ENCODE measurements around the gene PCDHGB1.
"Not testable (repeated sequence)": the region's sequence is repeated elsewhere in the genome, so short reads cannot be mapped to it uniquely, and the experiment has no call there.

Gene PCDHGB1

GRCh38 chr5:141387557-141388311 lies 37.8 kb downstream of the PCDHGB1 start, which contains the start of gene PCDHGB4:
Gene PCDHGB4, plus strand, starts transcription at chr5:141387698. Its CDS starts 187 bp downstream, at chr5:141387885.
- Histone ChIP-seq H3K4me3 (ENCODE audit: low read length in 2 of 2) (peak within 1 kb of the TSS; percentile 29 to 38), H3K9me3 (ENCODE audit: control insufficient read depth in 2 of 2, low read length in 2 of 2) (peaks cover 52 to 77% of the 10 kb centered on the region in 2 donors)
- not testable (repeated sequence) for H3K36me3 ChIP-seq (ENCODE audit: control insufficient read depth in 2 of 2, insufficient read depth in 2 of 2, low read length in 2 of 2); H3K27me3 ChIP-seq (ENCODE audit: control insufficient read depth in 1 of 2, insufficient read depth in 2 of 2, low read length in 2 of 2); H3K9ac ChIP-seq (ENCODE audit: low read length in 2 of 2); H3K27ac ChIP-seq (ENCODE audit: low read length); H3K4me1 ChIP-seq (ENCODE audit: control insufficient read depth, insufficient read depth, low read length)

- H3K9me3 ChIP-seq (ENCODE audit: control insufficient read depth in 2 of 2, low read length in 2 of 2) = peaks cover 52 to 77% of the 10 kb centered on the region in 2 donors
- peaks cover 0 to 3% of the 10 kb centered on the region in 2 donors for H3K27me3 ChIP-seq (ENCODE audit: control insufficient read depth in 1 of 2, insufficient read depth in 2 of 2, low read length in 2 of 2)
- no peaks in the 10 kb centered on the region for H3K4me1 ChIP-seq (ENCODE audit: control insufficient read depth, insufficient read depth, low read length)
- no peak overlapping the region for H3K27ac ChIP-seq (ENCODE audit: low read length)
- peak overlapping the region in 1 of 2 donors; percentile 38 for H3K4me3 ChIP-seq (ENCODE audit: low read length in 2 of 2)
- H3K36me3 ChIP-seq (ENCODE audit: control insufficient read depth in 2 of 2, insufficient read depth in 2 of 2, low read length in 2 of 2) = peaks cover 0 to 3% of the 10 kb centered on the region in 2 donors
- no peak overlapping the region for H3K9ac ChIP-seq (ENCODE audit: low read length in 2 of 2)
Observed at GRCh38 chr5:141388661-141389060, 38.8 kb downstream of the PCDHGB1 start.

GRCh38 chr5:141389153-141390042 lies 39.5 kb downstream of the PCDHGB1 start:
- H3K9ac ChIP-seq (ENCODE audit: low read length in 2 of 2) = no peak overlapping the region
- peaks cover 0 to 3% of the 10 kb centered on the region in 2 donors for H3K36me3 ChIP-seq (ENCODE audit: control insufficient read depth in 2 of 2, insufficient read depth in 2 of 2, low read length in 2 of 2)
- no peak overlapping the region for H3K27ac ChIP-seq (ENCODE audit: low read length)
- H3K27me3 ChIP-seq (ENCODE audit: control insufficient read depth in 1 of 2, insufficient read depth in 2 of 2, low read length in 2 of 2) = peaks cover 0 to 3% of the 10 kb centered on the region in 2 donors
- peaks cover 49 to 75% of the 10 kb centered on the region in 2 donors for H3K9me3 ChIP-seq (ENCODE audit: control insufficient read depth in 2 of 2, low read length in 2 of 2)
- H3K4me1 ChIP-seq (ENCODE audit: control insufficient read depth, insufficient read depth, low read length) = no peaks in the 10 kb centered on the region
- H3K4me3 ChIP-seq (ENCODE audit: low read length in 2 of 2) = peak overlapping the region; percentile 29 to 38

- Histone ChIP-seq H3K4me3 (ENCODE audit: low read length in 2 of 2) (peak within 1 kb of the TSS; percentile 15 to 37), H3K4me1 (ENCODE audit: control insufficient read depth, insufficient read depth, low read length) (no peaks in the 10 kb centered on the region), H3K9me3 (ENCODE audit: control insufficient read depth in 2 of 2, low read length in 2 of 2) (peaks cover 37 to 75% of the 10 kb centered on the region in 2 donors), H3K27me3 (ENCODE audit: control insufficient read depth in 1 of 2, insufficient read depth in 2 of 2, low read length in 2 of 2) (peaks cover 0 to 3% of the 10 kb centered on the region in 2 donors), H3K27ac (ENCODE audit: low read length) (no peak within 1 kb of the TSS), H3K36me3 (ENCODE audit: control insufficient read depth in 2 of 2, insufficient read depth in 2 of 2, low read length in 2 of 2) (peaks cover 2 to 3% of the 10 kb centered on the region in 2 donors), H3K9ac (ENCODE audit: low read length in 2 of 2) (no peak within 1 kb of the TSS)
Observed at GRCh38 chr5:141392429-141393198, 42.7 kb downstream of the PCDHGB1 start, which contains the start of gene PCDHGA8. Gene PCDHGA8, plus strand, starts transcription at chr5:141392633. Its CDS starts 181 bp downstream, at chr5:141392814.

GRCh38 chr5:141393267-141393666 lies 43.4 kb downstream of the PCDHGB1 start:
- Histone ChIP-seq H3K4me1 (ENCODE audit: control insufficient read depth, insufficient read depth, low read length) (no peaks in the 10 kb centered on the region), H3K9me3 (ENCODE audit: control insufficient read depth in 2 of 2, low read length in 2 of 2) (peaks cover 35 to 76% of the 10 kb centered on the region in 2 donors), H3K27ac (ENCODE audit: low read length) (no peak overlapping the region), H3K9ac (ENCODE audit: low read length in 2 of 2) (no peak overlapping the region), H3K27me3 (ENCODE audit: control insufficient read depth in 1 of 2, insufficient read depth in 2 of 2, low read length in 2 of 2) (peaks cover 0 to 3% of the 10 kb centered on the region in 2 donors), H3K36me3 (ENCODE audit: control insufficient read depth in 2 of 2, insufficient read depth in 2 of 2, low read length in 2 of 2) (peaks cover 2 to 3% of the 10 kb centered on the region in 2 donors), H3K4me3 (ENCODE audit: low read length in 2 of 2) (peak overlapping the region in 1 of 2 donors; percentile 31)

GRCh38 chr5:141394401-141395187 lies 44.7 kb downstream of the PCDHGB1 start:
- not testable (repeated sequence) for H3K9ac ChIP-seq (ENCODE audit: low read length in 2 of 2); H3K4me1 ChIP-seq (ENCODE audit: control insufficient read depth, insufficient read depth, low read length); H3K4me3 ChIP-seq (ENCODE audit: low read length in 2 of 2); H3K27ac ChIP-seq (ENCODE audit: low read length); H3K36me3 ChIP-seq (ENCODE audit: control insufficient read depth in 2 of 2, insufficient read depth in 2 of 2, low read length in 2 of 2); H3K27me3 ChIP-seq (ENCODE audit: control insufficient read depth in 1 of 2, insufficient read depth in 2 of 2, low read length in 2 of 2)
- peaks cover 32 to 76% of the 10 kb centered on the region in 2 donors for H3K9me3 ChIP-seq (ENCODE audit: control insufficient read depth in 2 of 2, low read length in 2 of 2)

GRCh38 chr5:141397756-141398551 lies 48.1 kb downstream of the PCDHGB1 start, which contains the start of gene PCDHGB5:
Gene PCDHGB5, plus strand, starts transcription at chr5:141397947. Its CDS starts 181 bp downstream, at chr5:141398128.
- peaks cover 18 to 71% of the 10 kb centered on the region in 2 donors for H3K9me3 ChIP-seq (ENCODE audit: control insufficient read depth in 2 of 2, low read length in 2 of 2)
- H3K27me3 ChIP-seq (ENCODE audit: control insufficient read depth in 1 of 2, insufficient read depth in 2 of 2, low read length in 2 of 2); H3K27ac ChIP-seq (ENCODE audit: low read length); H3K36me3 ChIP-seq (ENCODE audit: control insufficient read depth in 2 of 2, insufficient read depth in 2 of 2, low read length in 2 of 2); H3K9ac ChIP-seq (ENCODE audit: low read length in 2 of 2); H3K4me1 ChIP-seq (ENCODE audit: control insufficient read depth, insufficient read depth, low read length): not testable (repeated sequence)
- peak within 1 kb of the TSS; percentile 55 to 62 for H3K4me3 ChIP-seq (ENCODE audit: low read length in 2 of 2)

- Histone ChIP-seq H3K27ac (ENCODE audit: low read length) (no peak overlapping the region), H3K36me3 (ENCODE audit: control insufficient read depth in 2 of 2, insufficient read depth in 2 of 2, low read length in 2 of 2) (peaks cover 0 to 2% of the 10 kb centered on the region in 2 donors), H3K27me3 (ENCODE audit: control insufficient read depth in 1 of 2, insufficient read depth in 2 of 2, low read length in 2 of 2) (no peaks in the 10 kb centered on the region), H3K4me3 (ENCODE audit: low read length in 2 of 2) (peak overlapping the region; percentile 55 to 62), H3K9ac (ENCODE audit: low read length in 2 of 2) (no peak overlapping the region), H3K9me3 (ENCODE audit: control insufficient read depth in 2 of 2, low read length in 2 of 2) (peaks cover 16 to 71% of the 10 kb centered on the region in 2 donors), H3K4me1 (ENCODE audit: control insufficient read depth, insufficient read depth, low read length) (no peaks in the 10 kb centered on the region)
Observed at GRCh38 chr5:141398608-141399007, 48.7 kb downstream of the PCDHGB1 start.

- no peaks in the 10 kb centered on the region for H3K4me1 ChIP-seq (ENCODE audit: control insufficient read depth, insufficient read depth, low read length)
- H3K9me3 ChIP-seq (ENCODE audit: control insufficient read depth in 2 of 2, low read length in 2 of 2) = peaks cover 19 to 73% of the 10 kb centered on the region in 2 donors
- no peaks in the 10 kb centered on the region for H3K27me3 ChIP-seq (ENCODE audit: control insufficient read depth in 1 of 2, insufficient read depth in 2 of 2, low read length in 2 of 2)
- no peak overlapping the region for H3K27ac ChIP-seq (ENCODE audit: low read length)
- peaks cover 0 to 2% of the 10 kb centered on the region in 2 donors for H3K36me3 ChIP-seq (ENCODE audit: control insufficient read depth in 2 of 2, insufficient read depth in 2 of 2, low read length in 2 of 2)
- H3K4me3 ChIP-seq (ENCODE audit: low read length in 2 of 2) = peak overlapping the region; percentile 48 to 49
- H3K9ac ChIP-seq (ENCODE audit: low read length in 2 of 2) = no peak overlapping the region
Observed at GRCh38 chr5:141399555-141400258, 49.8 kb downstream of the PCDHGB1 start.
